ENCODE results near the gene PCCB.

The PCCB gene

GRCh38 chr3:136249091-136249490 lies 1.0 kb upstream of the PCCB start:
- DNase-seq (ENCODE audit: low spot score) = no peak
- no peak for TF ChIP-seq CTCF (IDR thresholded peaks at IDR 0.05; ENCODE audit: extremely low read depth, missing control alignments)

- DNase-seq (ENCODE audit: low spot score) = no peak
- TF ChIP-seq CTCF (IDR thresholded peaks at IDR 0.05; ENCODE audit: extremely low read depth, missing control alignments) = no peak
Measured at GRCh38 chr3:136249593-136249992, 547 bp upstream of the PCCB start.

GRCh38 chr3:136250903-136251460 lies 842 bp downstream of the PCCB start:
- TF ChIP-seq CTCF (IDR thresholded peaks at IDR 0.05; ENCODE audit: extremely low read depth, missing control alignments) = peak; percentile 12
- peak; percentile 48 for DNase-seq (ENCODE audit: low spot score)

- no peak for TF ChIP-seq CTCF (IDR thresholded peaks at IDR 0.05; ENCODE audit: extremely low read depth, missing control alignments)
- DNase-seq (ENCODE audit: low spot score) = peak; percentile 21
Measured at GRCh38 chr3:136251511-136251910, 1.4 kb downstream of the PCCB start.

- DNase-seq (ENCODE audit: low spot score) = no peak
- no peak for TF ChIP-seq CTCF (IDR thresholded peaks at IDR 0.05; ENCODE audit: extremely low read depth, missing control alignments)
Measured at GRCh38 chr3:136255672-136256406, 5.7 kb downstream of the PCCB start.

GRCh38 chr3:136258199-136258598 lies 8.1 kb downstream of the PCCB start:
- TF ChIP-seq CTCF (IDR thresholded peaks at IDR 0.05; ENCODE audit: extremely low read depth, missing control alignments) = no peak
- no peak for DNase-seq (ENCODE audit: low spot score)

GRCh38 chr3:136261826-136262225 lies 11.7 kb downstream of the PCCB start:
- no peak for DNase-seq (ENCODE audit: low spot score)
- TF ChIP-seq CTCF (IDR thresholded peaks at IDR 0.05; ENCODE audit: extremely low read depth, missing control alignments) = no peak

All from GM20000 (cell line).